HCT116 (cell line): ENCODE data around the gene FRMD3. TPM values are rescaled to one million over a fixed set of nuclear protein-coding genes. Genes with fewer than 3 reads are reported as not detected.

Experiments used
- ATAC-seq: fragments of 200-7000 bp; cut with Tn5 transposase; 2 replicates; pipeline ENCODE4 v1.9.1; 2020; ENCODE audit warnings: mild to moderate bottlenecking, moderate library complexity
- BruUV-seq: library from RNA; stranded (reverse); fragments of 400-500 nt; replicated peaks from 2 replicates; lab custom pipeline; 2021; lab: Mats Ljungman, UMichigan
- CTCF ChIA-PET: fragments of 300-600 bp; sonication (Branson Sonifier 250); formaldehyde crosslinking; loops from one replicate; lab custom pipeline; 2021; ENCODE audit warnings: antibody characterized with exemption; lab: Charles Lee
- POLR2A ChIA-PET: fragments of 300-600, 350-600 bp; sonication (Branson Sonifier 250); formaldehyde crosslinking; loops from one replicate; lab custom pipeline; 2021; ENCODE audit warnings: antibody characterized with exemption; lab: Charles Lee
- RAD21 ChIA-PET, 2 experiments: fragments of 300-600 bp; sonication (Branson Sonifier 250); formaldehyde crosslinking; loops; one replicate each; lab custom pipeline; 2023; ENCODE audit warnings: low total read pairs in 2 of 2; ENCODE audit not compliant: uncharacterized antibody in 2 of 2, unreplicated experiment in 2 of 2, low non-redundant PET in 1 of 2; lab: Charles Lee
- DNase-seq: peaks from one replicate; pipeline ENCODE4 v3.0.0-alpha.2; 2010; ENCODE audit warnings: low read depth, low spot score
- H2AFZ ChIP-seq: fragments of 200-600 bp; shearing (Covaris generic), sonication (generic); 2 replicates; pipeline ENCODE4 v1.6.1; 2017; ENCODE audit warnings: low read depth, mixed run types, mixed read lengths, antibody characterized with exemption, low read length; ENCODE audit not compliant: poor library complexity, severe bottlenecking
- H3K27ac ChIP-seq: 2 replicates; pipeline ENCODE4 v1.5.1; 2012; ENCODE audit warnings: low read depth, low read length
- H3K27me3 ChIP-seq: fragments of 200-600 bp; sonication (generic); 2 replicates; pipeline ENCODE4 v1.6.1; 2016; ENCODE audit warnings: mixed run types, low read length, mixed read lengths; ENCODE audit not compliant: insufficient read depth
- H3K36me3 ChIP-seq, 2 experiments: fragments of 200-500 bp in 1 of 2; fragments of 200-600 bp in 1 of 2; sonication (Bioruptor generic) in 1 of 2; sonication (generic) in 1 of 2; 2 replicates each; pipeline versions ENCODE4 v1.5.1 to v1.6.1; 2014 to 2016; ENCODE audit warnings: low read length in 2 of 2, inconsistent platforms in 1 of 2, mixed read lengths in 1 of 2, mixed run types in 1 of 2; ENCODE audit not compliant: insufficient read depth in 2 of 2, control insufficient read depth in 1 of 2
- H3K4me1 ChIP-seq, 2 experiments: fragments of 200-600 bp in 1 of 2; sonication (generic) in 1 of 2; 2 replicates each; pipeline versions ENCODE4 v1.5.1 to v1.6.1; 2012 to 2017; ENCODE audit warnings: low read length in 2 of 2, inconsistent platforms in 1 of 2, mild to moderate bottlenecking in 1 of 2, mixed read lengths in 1 of 2, mixed run types in 1 of 2, moderate library complexity in 1 of 2; ENCODE audit not compliant: insufficient read depth in 2 of 2, control insufficient read depth in 1 of 2
- H3K4me2 ChIP-seq: fragments of 200-600 bp; sonication (generic); 2 replicates; pipeline ENCODE4 v1.6.1; 2017; ENCODE audit warnings: mixed run types, low read length, mixed read lengths
- H3K4me3 ChIP-seq, 2 experiments: fragments of 200-600 bp in 1 of 2; sonication (generic) in 1 of 2; replicated peaks in 1 of 2; 2 replicates each; pipeline ENCODE4 v1.5.1; 2011 to 2016; ENCODE audit warnings: low read length in 2 of 2, control low read depth in 1 of 2, low read depth in 1 of 2, mild to moderate bottlenecking in 1 of 2, mixed read lengths in 1 of 2, mixed run types in 1 of 2
- H3K79me2 ChIP-seq: fragments of 200-600 bp; sonication (generic); 2 replicates; pipeline ENCODE4 v1.6.1; 2017; ENCODE audit warnings: mild to moderate bottlenecking, mixed run types, low read length, moderate library complexity, mixed read lengths; ENCODE audit not compliant: insufficient read depth
- H3K9ac ChIP-seq: fragments of 200-600 bp; sonication (generic); 2 replicates; pipeline ENCODE4 v1.6.1; 2016; ENCODE audit warnings: low read length, mixed read lengths
- H3K9me2 ChIP-seq: fragments of 200-600 bp; sonication (generic), shearing (Covaris generic); 2 replicates; pipeline ENCODE4 v1.6.1; 2017; ENCODE audit warnings: mixed run types, mild to moderate bottlenecking, moderate library complexity; ENCODE audit not compliant: insufficient read depth
- H3K9me3 ChIP-seq, 2 experiments: fragments of 200-500 bp in 1 of 2; fragments of 200-600 bp in 1 of 2; sonication (Bioruptor generic) in 1 of 2; sonication (generic) in 1 of 2; 2 replicates each; pipeline ENCODE4 v1.6.1; 2014 to 2017; ENCODE audit warnings: low read length in 2 of 2, mixed read lengths in 2 of 2, inconsistent platforms in 1 of 2, low read depth in 1 of 2, mild to moderate bottlenecking in 1 of 2, mixed run types in 1 of 2, moderate library complexity in 1 of 2; ENCODE audit not compliant: control insufficient read depth in 1 of 2, insufficient read depth in 1 of 2
- H4K20me1 ChIP-seq: fragments of 200-600 bp; sonication (generic), shearing (Covaris generic); 2 replicates; pipeline ENCODE4 v1.6.1; 2017; ENCODE audit warnings: mixed run types, mild to moderate bottlenecking, moderate library complexity; ENCODE audit not compliant: insufficient read depth
- CEBPB ChIP-seq: IDR thresholded peaks from 2 replicates; pipeline ENCODE4 v1.6.1; 2012; ENCODE audit warnings: low read depth
- FOSL1 ChIP-seq: IDR thresholded peaks from 2 replicates; pipeline ENCODE4 v1.6.1; 2012; ENCODE audit warnings: low read depth
- POLR2A ChIP-seq: IDR thresholded peaks from 2 replicates; pipeline ENCODE4 v1.7.0; 2011; ENCODE audit warnings: borderline replicate concordance; ENCODE audit not compliant: insufficient read depth, insufficient read length; ENCODE audit errors: extremely low read depth
- SIN3A ChIP-seq: IDR thresholded peaks from 2 replicates; pipeline ENCODE4 v1.6.1; 2012; ENCODE audit warnings: low read depth
- SP1 ChIP-seq: IDR thresholded peaks from 2 replicates; pipeline ENCODE4 v1.6.1; 2012; ENCODE audit warnings: low read depth
- TCF7L2 ChIP-seq: IDR thresholded peaks from 2 replicates; pipeline ENCODE4 v1.7.0; 2011; ENCODE audit warnings: borderline replicate concordance, inconsistent platforms; ENCODE audit not compliant: insufficient read depth, insufficient read length; ENCODE audit errors: extremely low read depth
- intact Hi-C: fragments of 100-400 bp; cut with micrococcal nuclease; formaldehyde crosslinking; loops from 2 replicates; pipeline ENCODE4 v1.10.0; 2022
- total RNA-seq: library from RNA; stranded (reverse); gene quantifications from one replicate; pipeline ENCODE4 v1.2.1, GENCODE V29; 2021; ENCODE audit not compliant: unreplicated experiment
- TF ChIP-seq, protein P1 (sequence below): IDR thresholded peaks from 2 replicates; pipeline ENCODE4 v1.6.1; 2012; ENCODE audit warnings: low read depth
- TF ChIP-seq, protein P2 (sequence below): IDR thresholded peaks from 2 replicates; pipeline ENCODE4 v1.6.1; 2011; ENCODE audit warnings: mild to moderate bottlenecking, low read length, moderate library complexity; ENCODE audit not compliant: insufficient replicate concordance; ENCODE audit errors: extremely low read depth

Gene FRMD3
- total RNA-seq, 1 experiment from 2014 or later: 0.89 TPM

DNA sequence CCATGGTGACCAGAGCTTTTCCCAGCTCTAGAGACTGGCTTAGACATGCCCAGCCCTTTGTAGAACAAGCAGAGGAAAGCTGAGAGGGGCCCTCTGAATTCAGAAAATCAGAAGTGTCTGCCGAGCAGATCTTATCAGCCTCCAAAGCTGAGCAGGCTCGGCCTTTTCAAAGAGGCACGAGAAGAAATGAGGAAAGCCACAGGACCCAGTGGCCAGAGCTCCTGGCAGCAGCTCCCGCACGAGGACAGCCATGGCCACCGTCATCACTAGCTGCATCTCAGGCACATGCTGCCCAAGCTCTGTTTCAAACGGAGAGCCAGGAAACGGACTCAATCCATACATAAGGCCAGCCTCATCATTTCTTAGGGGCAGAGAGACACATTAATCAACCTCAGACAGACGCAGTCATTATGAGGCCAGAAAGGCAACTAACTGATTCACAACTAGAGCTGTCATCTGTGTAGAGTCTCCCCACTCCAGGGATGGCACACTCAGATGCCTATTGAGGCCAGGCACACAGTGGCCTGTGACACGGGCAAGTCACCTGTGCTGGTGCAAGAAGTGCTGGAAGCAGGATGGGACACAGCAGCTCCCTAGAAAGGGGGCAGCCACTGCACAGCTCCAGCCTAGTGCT, 194.7 kb downstream of the FRMD3 start:
- ATAC-seq: no peak
- RAD21 ChIA-PET: no interaction called here

DNA sequence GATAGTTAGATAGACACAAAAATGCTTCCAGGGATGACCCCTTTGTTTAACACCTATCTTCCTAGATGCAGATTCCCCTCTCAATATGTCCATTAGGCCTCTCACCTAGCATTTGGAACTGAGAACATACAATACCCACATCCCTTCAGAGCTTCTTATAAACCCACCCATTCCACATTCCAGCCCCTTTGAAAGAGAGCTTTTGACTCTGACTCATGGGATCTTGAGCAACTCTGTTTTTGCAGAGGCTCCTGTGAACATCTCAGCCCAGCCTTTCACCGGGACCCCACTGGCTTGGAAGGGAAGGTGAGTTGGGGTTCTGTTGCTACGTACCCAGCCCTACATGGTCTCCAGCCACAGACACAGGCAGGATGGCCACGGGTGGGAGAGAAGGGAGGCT, 195.5 kb downstream of the FRMD3 start:
- TF ChIP-seq POLR2A: no peak
- TF ChIP-seq SIN3A: no peak
- TF ChIP-seq CEBPB: no peak
- no peak for TF ChIP-seq FOSL1
- TF ChIP-seq SP1: no peak
- TF ChIP-seq, protein P1, sequence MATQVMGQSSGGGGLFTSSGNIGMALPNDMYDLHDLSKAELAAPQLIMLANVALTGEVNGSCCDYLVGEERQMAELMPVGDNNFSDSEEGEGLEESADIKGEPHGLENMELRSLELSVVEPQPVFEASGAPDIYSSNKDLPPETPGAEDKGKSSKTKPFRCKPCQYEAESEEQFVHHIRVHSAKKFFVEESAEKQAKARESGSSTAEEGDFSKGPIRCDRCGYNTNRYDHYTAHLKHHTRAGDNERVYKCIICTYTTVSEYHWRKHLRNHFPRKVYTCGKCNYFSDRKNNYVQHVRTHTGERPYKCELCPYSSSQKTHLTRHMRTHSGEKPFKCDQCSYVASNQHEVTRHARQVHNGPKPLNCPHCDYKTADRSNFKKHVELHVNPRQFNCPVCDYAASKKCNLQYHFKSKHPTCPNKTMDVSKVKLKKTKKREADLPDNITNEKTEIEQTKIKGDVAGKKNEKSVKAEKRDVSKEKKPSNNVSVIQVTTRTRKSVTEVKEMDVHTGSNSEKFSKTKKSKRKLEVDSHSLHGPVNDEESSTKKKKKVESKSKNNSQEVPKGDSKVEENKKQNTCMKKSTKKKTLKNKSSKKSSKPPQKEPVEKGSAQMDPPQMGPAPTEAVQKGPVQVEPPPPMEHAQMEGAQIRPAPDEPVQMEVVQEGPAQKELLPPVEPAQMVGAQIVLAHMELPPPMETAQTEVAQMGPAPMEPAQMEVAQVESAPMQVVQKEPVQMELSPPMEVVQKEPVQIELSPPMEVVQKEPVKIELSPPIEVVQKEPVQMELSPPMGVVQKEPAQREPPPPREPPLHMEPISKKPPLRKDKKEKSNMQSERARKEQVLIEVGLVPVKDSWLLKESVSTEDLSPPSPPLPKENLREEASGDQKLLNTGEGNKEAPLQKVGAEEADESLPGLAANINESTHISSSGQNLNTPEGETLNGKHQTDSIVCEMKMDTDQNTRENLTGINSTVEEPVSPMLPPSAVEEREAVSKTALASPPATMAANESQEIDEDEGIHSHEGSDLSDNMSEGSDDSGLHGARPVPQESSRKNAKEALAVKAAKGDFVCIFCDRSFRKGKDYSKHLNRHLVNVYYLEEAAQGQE: no peak
- Histone ChIP-seq H3K4me2 (no peak overlapping the region), H3K9ac (no peak overlapping the region), H3K36me3 (no peaks in the 10 kb centered on the region), H3K9me2 (no peaks in the 10 kb centered on the region), H3K27ac (no peak overlapping the region), H3K4me1 (no peaks in the 10 kb centered on the region), H3K4me3 (no peak overlapping the region), H3K27me3 (no peaks in the 10 kb centered on the region), H4K20me1 (no peaks in the 10 kb centered on the region), H3K79me2 (no peaks in the 10 kb centered on the region), H3K9me3 (no peaks in the 10 kb centered on the region), H2AFZ (no peak overlapping the region)
- DNase-seq: no peak
- ChIA-PET POLR2A (no interaction called here), RAD21 (no interaction called here), CTCF (interaction anchor here (1.2 kb wide), 1 partner anchor 8 kb away, joined by 8 read pairs; no protein-coding TSS in a partner anchor)
- no TSS peak for BruUV-seq
- intact Hi-C loops: no loop called here
- no peak for ATAC-seq

More for the DNA sequence above, 194.7 kb downstream of the FRMD3 start:
- no peaks in the 10 kb centered on the region for H4K20me1 ChIP-seq
- H3K9me2 ChIP-seq: no peaks in the 10 kb centered on the region
- intact Hi-C loops: no loop called here
- H3K27me3 ChIP-seq: no peaks in the 10 kb centered on the region
- H3K4me1 ChIP-seq: no peaks in the 10 kb centered on the region
- no peak for DNase-seq
- no peaks in the 10 kb centered on the region for H3K36me3 ChIP-seq
- no peak overlapping the region for H3K4me2 ChIP-seq
- BruUV-seq: no TSS peak
- H3K9me3 ChIP-seq: no peaks in the 10 kb centered on the region
- POLR2A ChIA-PET: no interaction called here
- CTCF ChIA-PET: interaction anchor here (1.2 kb wide), 1 partner anchor 9 kb away, joined by 8 read pairs; no protein-coding TSS in a partner anchor
- TF ChIP-seq TCF7L2 (no peak), SIN3A (no peak)
- TF ChIP-seq, protein P2, sequence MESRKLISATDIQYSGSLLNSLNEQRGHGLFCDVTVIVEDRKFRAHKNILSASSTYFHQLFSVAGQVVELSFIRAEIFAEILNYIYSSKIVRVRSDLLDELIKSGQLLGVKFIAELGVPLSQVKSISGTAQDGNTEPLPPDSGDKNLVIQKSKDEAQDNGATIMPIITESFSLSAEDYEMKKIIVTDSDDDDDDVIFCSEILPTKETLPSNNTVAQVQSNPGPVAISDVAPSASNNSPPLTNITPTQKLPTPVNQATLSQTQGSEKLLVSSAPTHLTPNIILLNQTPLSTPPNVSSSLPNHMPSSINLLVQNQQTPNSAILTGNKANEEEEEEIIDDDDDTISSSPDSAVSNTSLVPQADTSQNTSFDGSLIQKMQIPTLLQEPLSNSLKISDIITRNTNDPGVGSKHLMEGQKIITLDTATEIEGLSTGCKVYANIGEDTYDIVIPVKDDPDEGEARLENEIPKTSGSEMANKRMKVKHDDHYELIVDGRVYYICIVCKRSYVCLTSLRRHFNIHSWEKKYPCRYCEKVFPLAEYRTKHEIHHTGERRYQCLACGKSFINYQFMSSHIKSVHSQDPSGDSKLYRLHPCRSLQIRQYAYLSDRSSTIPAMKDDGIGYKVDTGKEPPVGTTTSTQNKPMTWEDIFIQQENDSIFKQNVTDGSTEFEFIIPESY: no peak
- no peak overlapping the region for H2AFZ ChIP-seq
- H3K27ac ChIP-seq: no peak overlapping the region
- H3K9ac ChIP-seq: no peak overlapping the region
- H3K79me2 ChIP-seq: no peaks in the 10 kb centered on the region
- H3K4me3 ChIP-seq: no peak overlapping the region
